SKM-1 treated with dmso at 0.1 percent for 144 hours (cell line): Measurements from ENCODE around the gene P2RX1.

Experiments
- DNase-seq: peaks from one replicate; lab custom pipeline; 2025; ENCODE audit not compliant: unreplicated experiment; lab: John Stamatoyannopoulos, UW

Gene P2RX1

GRCh38 chr17:3925684-3926485 is 9.6 kb upstream of the P2RX1 start:
- DNase-seq: no peak

- DNase-seq: no peak
These were observed 8.5 kb upstream of the P2RX1 start for GRCh38 chr17:3924512-3925350.

GRCh38 chr17:3923466-3924190 is 7.4 kb upstream of the P2RX1 start:
- no peak for DNase-seq

GRCh38 chr17:3922765-3923164 is 6.5 kb upstream of the P2RX1 start:
- DNase-seq: no peak

GRCh38 chr17:3921502-3922319 is 5.4 kb upstream of the P2RX1 start:
- DNase-seq: no peak

- DNase-seq: no peak
These were observed 4.7 kb upstream of the P2RX1 start for GRCh38 chr17:3921006-3921405.

- no peak for DNase-seq
These were observed 2.9 kb upstream of the P2RX1 start for GRCh38 chr17:3919123-3919624.

- no peak for DNase-seq
These were observed 2.3 kb upstream of the P2RX1 start for GRCh38 chr17:3918372-3919122.

GRCh38 chr17:3917391-3917931 is 1.2 kb upstream of the P2RX1 start:
- DNase-seq: peak; percentile 38

- peak; percentile 34 for DNase-seq
These were observed 560 bp upstream of the P2RX1 start for GRCh38 chr17:3916825-3917224.

- DNase-seq: no peak
These were observed 677 bp downstream of the P2RX1 start for GRCh38 chr17:3915581-3915994.

- no peak for DNase-seq
These were observed 2.0 kb downstream of the P2RX1 start for GRCh38 chr17:3914312-3914670.

- DNase-seq: peak; percentile 55
These were observed 2.5 kb downstream of the P2RX1 start for GRCh38 chr17:3913531-3914311.

GRCh38 chr17:3912827-3913226 is 3.4 kb downstream of the P2RX1 start:
- no peak for DNase-seq

- no peak for DNase-seq
These were observed 4.8 kb downstream of the P2RX1 start for GRCh38 chr17:3911271-3912053.

- no peak for DNase-seq
These were observed 5.6 kb downstream of the P2RX1 start for GRCh38 chr17:3910420-3911270.

- no peak for DNase-seq
These were observed 7.0 kb downstream of the P2RX1 start for GRCh38 chr17:3909257-3909656.
